NCI-H146 treated with DMSO at 0.1 percent for 48 hours (cell line): Measurements from ENCODE around the gene ARL10.
"Not testable (repeated sequence)": the region's sequence is repeated elsewhere in the genome, so short reads cannot be mapped to it uniquely, and the experiment has no call there.

Experiments
- DNase-seq: peaks from one replicate; lab custom pipeline; 2025; ENCODE audit not compliant: unreplicated experiment; lab: John Stamatoyannopoulos, UW

Gene ARL10

GRCh38 chr5:176388444-176389134 is 23.3 kb downstream of the ARL10 start, which contains the start of the genes HIGD2A and NOP16:
Gene HIGD2A, plus strand, starts transcription at chr5:176388751. Its CDS starts 69 bp downstream, at chr5:176388820.
Gene NOP16, minus strand, starts transcription at chr5:176388598. Its CDS starts 59 bp downstream, at chr5:176388539.
- DNase-seq, result peak; percentile 91

GRCh38 chr5:176389135-176390123 is 24.1 kb downstream of the ARL10 start:
- DNase-seq, result no peak

GRCh38 chr5:176391479-176391878 is 26.2 kb downstream of the ARL10 start:
- no peak for DNase-seq

GRCh38 chr5:176391999-176392398 is 26.7 kb downstream of the ARL10 start:
- no peak for DNase-seq

- DNase-seq, result no peak
Measured at GRCh38 chr5:176392526-176392925, 27.2 kb downstream of the ARL10 start.

GRCh38 chr5:176394096-176394495 is 28.8 kb downstream of the ARL10 start:
- no peak for DNase-seq

- no peak for DNase-seq
Measured at GRCh38 chr5:176394881-176395675, 29.8 kb downstream of the ARL10 start.

GRCh38 chr5:176396330-176396729 is 31.0 kb downstream of the ARL10 start:
- no peak for DNase-seq

GRCh38 chr5:176397736-176398420 is 32.6 kb downstream of the ARL10 start:
- no peak for DNase-seq

- no peak for DNase-seq
Measured at GRCh38 chr5:176400382-176401156, 35.3 kb downstream of the ARL10 start.

GRCh38 chr5:176401281-176402205 is 36.3 kb downstream of the ARL10 start:
- no peak for DNase-seq

- no peak for DNase-seq
Measured at GRCh38 chr5:176405656-176406435, 40.6 kb downstream of the ARL10 start.

GRCh38 chr5:176406436-176407052 is 41.3 kb downstream of the ARL10 start:
- no peak for DNase-seq

GRCh38 chr5:176407456-176408251 is 42.4 kb downstream of the ARL10 start:
- DNase-seq, result no peak

GRCh38 chr5:176408252-176408573 is 42.9 kb downstream of the ARL10 start:
- DNase-seq, result not testable (repeated sequence)

GRCh38 chr5:176408590-176408989 is 43.3 kb downstream of the ARL10 start:
- no peak for DNase-seq

- DNase-seq, result no peak
Measured at GRCh38 chr5:176409765-176410164, 44.5 kb downstream of the ARL10 start.
